Measurements from ENCODE around the gene COL5A1. TPM values are rescaled to one million over a fixed set of nuclear protein-coding genes. Genes with fewer than 3 reads are reported as not detected.
"Not testable (repeated sequence)": the region's sequence is repeated elsewhere in the genome, so short reads cannot be mapped to it uniquely, and the experiment has no call there.

COL5A1 gene
- total RNA-seq, 2 donors from 2014 or later, result 71.1 to 196 TPM

DNA sequence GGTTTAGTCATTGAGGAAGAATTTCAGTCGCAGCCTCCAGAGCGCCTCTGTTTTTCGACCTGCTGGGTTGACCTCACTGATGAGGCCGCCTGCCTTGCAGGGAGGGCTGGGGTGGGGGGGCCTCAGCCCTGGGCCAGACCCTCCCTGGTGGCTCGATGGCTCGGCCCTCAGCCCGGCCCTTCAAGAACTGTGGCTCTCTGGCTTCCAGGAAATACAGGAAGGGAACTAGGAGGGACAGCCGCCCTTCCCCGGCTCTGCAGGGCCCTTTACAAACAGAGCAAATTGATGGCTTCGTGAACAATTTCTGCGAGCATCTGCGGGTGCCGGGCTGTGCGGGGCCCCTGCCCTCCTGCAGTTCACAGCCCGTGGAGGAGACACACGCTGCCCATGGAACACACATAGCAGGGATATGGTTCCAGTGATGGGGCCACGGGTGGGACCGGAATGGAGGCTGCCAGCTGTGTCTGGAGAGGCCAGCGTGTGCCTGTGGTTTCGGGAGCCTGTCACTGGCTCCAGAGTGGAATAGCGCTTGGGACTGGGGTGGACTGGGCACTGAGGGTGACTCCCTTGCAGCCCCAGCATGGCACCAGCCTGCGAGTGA, 39.6 kb downstream of the COL5A1 start:
- intact Hi-C loops (cut with DNase I), result no loop called here
- peak; percentile 76 for DNase-seq (ENCODE audit: low spot score)

DNA sequence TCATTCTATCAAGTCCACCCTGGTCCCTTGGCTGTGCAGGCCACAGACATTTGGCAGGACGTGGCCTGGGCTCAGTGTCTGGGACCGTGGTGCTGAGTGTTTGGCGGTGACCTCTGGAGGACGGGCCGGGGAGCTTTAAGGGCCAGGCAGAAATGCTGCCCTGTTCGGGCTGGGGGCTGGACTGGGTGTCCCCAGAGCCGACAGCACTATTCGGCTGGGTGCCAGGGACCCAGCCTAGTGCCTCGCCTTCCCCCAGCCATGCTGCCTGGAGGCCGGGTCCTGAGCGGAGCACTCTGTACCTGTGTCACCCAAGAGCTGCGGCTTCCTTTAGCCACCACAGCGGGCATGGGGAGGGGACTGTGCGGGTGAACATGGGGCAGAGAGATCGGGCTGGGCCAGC, 40.4 kb downstream of the COL5A1 start:
- DNase-seq (ENCODE audit: low spot score), result peak; percentile 81
- intact Hi-C loops (cut with DNase I), result no loop called here

- intact Hi-C loops (cut with DNase I), result no loop called here
- peak; percentile 78 for DNase-seq (ENCODE audit: low spot score)
Measured at GRCh38 chr9:134682651-134683364, 41.2 kb downstream of the COL5A1 start.

DNA sequence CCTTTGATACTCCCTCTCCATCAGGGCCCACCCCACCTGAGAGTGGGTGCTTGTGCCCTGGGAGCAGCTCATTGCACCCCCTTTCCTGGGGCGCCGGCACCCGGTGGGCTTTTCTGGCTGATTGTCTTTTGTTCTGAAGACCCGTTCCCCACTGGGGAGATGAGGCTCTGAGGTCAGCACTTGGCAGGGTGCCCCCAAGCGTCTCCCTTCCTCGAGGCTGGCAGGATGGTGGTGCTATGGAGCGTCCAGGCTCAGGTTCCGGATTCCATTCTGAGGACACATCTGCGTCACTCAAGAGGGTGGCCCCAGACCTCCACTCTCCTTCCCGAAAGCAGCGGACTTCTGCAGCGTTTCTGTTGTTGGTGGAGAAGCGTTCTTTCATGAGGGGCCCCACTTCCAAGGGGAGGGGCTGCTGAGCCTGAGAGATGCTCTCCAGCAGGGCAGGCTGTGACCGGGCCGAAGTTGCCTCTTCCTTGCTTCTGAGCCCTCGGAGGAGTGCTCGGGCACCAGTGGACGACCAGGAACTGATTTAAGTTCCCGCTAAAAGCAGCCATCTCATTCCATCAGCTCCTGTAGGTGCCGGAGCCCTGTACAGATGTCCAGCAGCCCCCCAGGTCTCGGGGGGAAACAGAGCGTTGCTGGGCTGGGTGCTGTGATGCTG, 42.2 kb downstream of the COL5A1 start:
- intact Hi-C loops (cut with DNase I), result no loop called here
- DNase-seq (ENCODE audit: low spot score), result peak; percentile 93

- DNase-seq (ENCODE audit: low spot score), result peak; percentile 60
Measured at GRCh38 chr9:134684375-134684723, 42.7 kb downstream of the COL5A1 start.

DNA sequence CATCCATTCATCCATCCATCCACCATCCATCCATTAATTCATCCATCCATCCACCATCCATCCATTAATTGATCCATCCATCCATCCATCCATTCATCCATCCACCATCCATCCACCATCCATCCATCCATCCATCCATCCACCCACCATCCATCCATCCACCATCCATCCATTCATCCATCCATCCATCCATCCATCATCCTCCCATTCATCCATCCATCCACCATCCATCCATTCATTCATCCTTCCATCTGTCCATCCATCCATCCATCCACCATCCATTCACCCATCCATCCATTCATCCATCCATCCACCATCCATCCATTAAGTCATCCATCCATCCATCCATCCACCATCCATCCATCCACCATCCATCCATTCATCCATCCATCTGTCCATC, 43.3 kb downstream of the COL5A1 start:
- intact Hi-C loops (cut with DNase I); DNase-seq (ENCODE audit: low spot score): not testable (repeated sequence)

More at GRCh38 chr9:134684375-134684723, 42.7 kb downstream of the COL5A1 start:
- intact Hi-C loops (cut with DNase I), result no loop called here

DNA sequence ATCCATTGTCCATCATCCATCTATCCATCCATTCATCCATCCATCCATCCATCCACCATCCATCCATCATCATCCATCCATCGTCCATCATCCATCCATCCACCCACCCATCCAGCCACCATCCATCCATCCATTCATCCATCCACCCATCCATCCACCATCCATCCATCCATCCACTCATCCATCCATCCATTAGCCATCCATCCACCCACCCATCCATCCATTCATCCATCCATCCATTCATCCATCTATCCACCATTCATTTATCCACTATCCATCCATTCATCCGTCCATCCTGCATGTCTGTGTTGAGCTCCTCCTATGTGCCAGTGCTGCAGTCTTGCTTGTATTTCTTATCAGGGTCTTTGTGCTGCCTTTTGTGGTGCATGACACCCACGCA, 44.2 kb downstream of the COL5A1 start:
- DNase-seq (ENCODE audit: low spot score), result no peak
- intact Hi-C loops (cut with DNase I), result no loop called here

GRCh38 chr9:134686896-134687295, 45.3 kb downstream of the COL5A1 start:
- intact Hi-C loops (cut with DNase I), result no loop called here
- DNase-seq (ENCODE audit: low spot score), result peak; percentile 49

GRCh38 chr9:134687556-134687955, 46.0 kb downstream of the COL5A1 start:
- intact Hi-C loops (cut with DNase I), result no loop called here
- DNase-seq (ENCODE audit: low spot score), result peak; percentile 57

- intact Hi-C loops (cut with DNase I), result loop anchor here in 1 of 2 donors (2.0 kb wide), 1 partner anchor 519 kb away; no protein-coding TSS in a partner anchor
- DNase-seq (ENCODE audit: low spot score), result peak; percentile 41
Measured at GRCh38 chr9:134688231-134688630, 46.6 kb downstream of the COL5A1 start.

DNA sequence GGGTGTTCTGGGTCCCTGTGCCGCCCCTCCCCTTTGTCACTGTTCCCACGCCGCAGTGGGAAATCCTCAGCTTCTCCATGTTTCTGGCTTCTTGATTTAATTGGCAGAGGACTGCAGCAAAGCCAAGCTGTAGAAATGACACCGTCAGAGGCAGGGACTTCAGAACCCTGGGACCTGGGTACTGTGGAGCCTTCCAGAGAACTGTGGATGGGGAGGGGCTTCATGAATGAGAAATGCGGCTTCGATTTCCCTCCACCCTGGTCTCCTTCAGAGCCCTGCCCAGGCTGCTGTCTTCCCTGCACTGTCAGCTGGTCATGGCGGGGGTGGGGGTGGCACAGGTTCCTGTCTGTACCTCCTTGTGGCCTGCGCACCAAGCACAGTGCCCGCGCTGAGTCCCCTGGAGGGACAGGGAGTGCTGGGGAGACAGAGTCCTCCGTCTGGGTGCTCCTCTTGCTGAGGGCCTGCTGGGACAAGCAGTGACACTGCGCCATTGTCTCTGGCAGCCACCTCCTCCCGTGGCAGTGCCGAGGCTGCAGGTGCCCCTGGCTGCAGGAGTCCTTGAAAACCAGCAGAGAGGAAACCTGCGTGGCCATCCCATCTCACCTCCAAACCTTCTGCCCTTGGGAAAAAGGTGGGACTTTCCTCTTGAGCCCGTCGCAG, 47.2 kb downstream of the COL5A1 start:
- peak; percentile 73 for DNase-seq (ENCODE audit: low spot score)
- intact Hi-C loops (cut with DNase I), result loop anchor here in 1 of 2 donors (2.0 kb wide), 1 partner anchor 520 kb away; no protein-coding TSS in a partner anchor

DNA sequence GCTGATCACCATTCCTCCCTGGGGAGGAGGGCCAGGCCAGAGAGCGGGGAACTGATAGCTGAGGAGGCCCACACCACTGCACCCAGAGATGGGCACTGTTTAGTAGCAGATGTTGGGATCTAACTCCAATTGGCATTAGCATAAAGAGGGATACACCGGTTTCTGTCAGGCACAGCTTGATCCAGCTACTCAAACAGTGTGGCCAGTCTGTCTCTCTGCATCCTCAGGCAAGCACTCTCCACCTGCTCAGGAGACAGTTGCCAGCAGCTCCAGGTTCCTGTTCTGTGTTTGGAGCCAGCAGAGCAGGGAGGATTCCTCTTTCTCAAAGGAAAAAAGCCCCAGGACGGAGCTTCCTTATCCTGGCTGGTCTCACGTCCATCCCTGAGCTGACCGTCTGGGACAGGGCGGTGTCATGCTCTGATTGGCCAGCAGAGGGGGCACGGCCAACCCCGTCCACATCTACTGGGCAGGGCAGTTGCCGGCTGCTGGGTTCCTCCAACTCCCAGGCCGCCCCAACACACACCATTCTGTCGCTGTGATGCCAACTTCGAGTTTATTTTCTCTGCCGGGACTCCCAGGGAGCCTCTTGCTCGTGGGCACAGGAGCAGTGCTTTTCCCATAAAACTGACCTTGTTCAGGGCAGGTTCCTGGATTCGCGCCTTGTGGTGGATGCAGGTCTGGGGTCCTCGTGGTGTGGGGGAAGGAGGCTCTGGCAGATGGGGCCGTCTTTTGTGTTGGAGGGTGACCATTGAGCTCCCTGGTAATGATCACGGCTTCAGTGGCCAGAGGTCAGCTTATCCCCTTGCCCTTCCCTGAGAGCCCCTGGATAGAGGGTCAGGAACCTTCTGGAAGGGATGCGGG, 47.9 kb downstream of the COL5A1 start:
- peak; percentile 90 for DNase-seq (ENCODE audit: low spot score)
- intact Hi-C loops (cut with DNase I), result loop anchor here in 1 of 2 donors (2.0 kb wide), 1 partner anchor 521 kb away; no protein-coding TSS in a partner anchor

DNA sequence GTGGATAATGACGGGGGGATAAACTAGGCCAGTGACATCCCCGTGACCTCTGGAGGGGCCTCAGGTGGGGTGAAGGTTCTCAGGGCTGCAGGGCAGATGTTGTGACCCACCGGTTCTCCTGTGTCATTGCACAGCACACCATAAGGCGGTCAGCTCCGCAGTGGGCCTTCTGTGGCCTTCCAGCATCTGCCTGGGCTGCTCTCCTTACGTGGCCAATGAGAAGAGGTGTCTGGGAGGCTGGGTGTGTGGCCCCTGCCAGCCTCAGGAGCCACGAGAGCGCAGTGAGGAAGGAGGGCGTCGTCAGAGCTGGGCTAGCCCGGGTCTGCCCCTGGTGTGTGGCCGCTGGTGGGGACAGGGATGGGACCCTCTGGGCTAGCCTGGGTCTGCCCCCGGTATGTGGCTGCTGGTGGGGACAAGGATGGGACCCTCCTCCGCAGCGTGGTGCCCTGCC, 48.7 kb downstream of the COL5A1 start:
- intact Hi-C loops (cut with DNase I), result no loop called here
- DNase-seq (ENCODE audit: low spot score), result peak; percentile 41

- DNase-seq (ENCODE audit: low spot score), result peak; percentile 70
- intact Hi-C loops (cut with DNase I), result no loop called here
Measured at GRCh38 chr9:134690946-134691694, 49.5 kb downstream of the COL5A1 start.

GRCh38 chr9:134691695-134692572, 50.3 kb downstream of the COL5A1 start:
- intact Hi-C loops (cut with DNase I), result no loop called here
- DNase-seq (ENCODE audit: low spot score), result peak; percentile 67

- intact Hi-C loops (cut with DNase I), result no loop called here
Measured at GRCh38 chr9:134692573-134692860, 50.9 kb downstream of the COL5A1 start.

GRCh38 chr9:134693011-134693410, 51.4 kb downstream of the COL5A1 start:
- intact Hi-C loops (cut with DNase I), result no loop called here
- DNase-seq (ENCODE audit: low spot score), result peak; percentile 35

More at GRCh38 chr9:134692573-134692860, 50.9 kb downstream of the COL5A1 start:
- DNase-seq (ENCODE audit: low spot score), result no peak
